HG02970 (cell line): ENCODE measurements around the gene TRIO.

ENCODE experiments used
- ATAC-seq: cut with Tn5 transposase; IDR thresholded peaks from one replicate; pipeline ENCODE4 v1.9.1; 2021; ENCODE audit warnings: mild to moderate bottlenecking, moderate library complexity, moderate number of reproducible peaks; ENCODE audit not compliant: unreplicated experiment, low FRiP score

Gene TRIO

GRCh38 chr5:14486996-14487896 lies 344.1 kb downstream of the TRIO start:
- no peak for ATAC-seq

- no peak for ATAC-seq
Measured at GRCh38 chr5:14487897-14488570, 344.9 kb downstream of the TRIO start.

GRCh38 chr5:14488709-14489108 lies 345.6 kb downstream of the TRIO start:
- no peak for ATAC-seq

- no peak for ATAC-seq
Measured at GRCh38 chr5:14489643-14490042, 346.5 kb downstream of the TRIO start.

GRCh38 chr5:14490309-14490711 lies 347.2 kb downstream of the TRIO start:
- ATAC-seq, result no peak

- ATAC-seq, result no peak
Measured at GRCh38 chr5:14491015-14491915, 348.1 kb downstream of the TRIO start.

- ATAC-seq, result no peak
Measured at GRCh38 chr5:14492331-14492964, 349.3 kb downstream of the TRIO start.

- no peak for ATAC-seq
Measured at GRCh38 chr5:14495301-14495700, 352.2 kb downstream of the TRIO start.

GRCh38 chr5:14497311-14497710 lies 354.2 kb downstream of the TRIO start:
- ATAC-seq, result no peak

GRCh38 chr5:14501353-14502293 lies 358.5 kb downstream of the TRIO start:
- no peak for ATAC-seq

GRCh38 chr5:14502294-14502690 lies 359.1 kb downstream of the TRIO start:
- no peak for ATAC-seq

GRCh38 chr5:14503017-14503680 lies 360.0 kb downstream of the TRIO start:
- no peak for ATAC-seq

GRCh38 chr5:14503681-14504331 lies 360.7 kb downstream of the TRIO start:
- ATAC-seq, result no peak

- no peak for ATAC-seq
Measured at GRCh38 chr5:14504332-14504727, 361.2 kb downstream of the TRIO start.

- ATAC-seq, result no peak
Measured at GRCh38 chr5:14504816-14505215, 361.7 kb downstream of the TRIO start.

- ATAC-seq, result no peak
Measured at GRCh38 chr5:14505310-14506139, 362.4 kb downstream of the TRIO start.

GRCh38 chr5:14506140-14506538 lies 363.0 kb downstream of the TRIO start:
- ATAC-seq, result no peak
